GM13976 (cell line): ENCODE data around the gene MAGEF1.

Experiments used
- DNase-seq: peaks from one replicate; pipeline ENCODE4 v3.0.0; 2012; ENCODE audit warnings: low spot score
- CTCF ChIP-seq: IDR thresholded peaks from 2 replicates; pipeline ENCODE4 v1.5.1; 2012; ENCODE audit warnings: borderline replicate concordance, mild to moderate bottlenecking; ENCODE audit not compliant: insufficient read depth; ENCODE audit errors: extremely low read depth, missing control alignments, control extremely low read depth
- in situ Hi-C: fragments of 300-500 bp; cut with MboI; formaldehyde crosslinking; loops from one replicate; pipeline ENCODE4 v1.12.0; 2022; ENCODE audit warnings: low sequenced_read_pairs, mixed read lengths, inconsistent platforms; ENCODE audit not compliant: unreplicated experiment

Gene MAGEF1

GRCh38 chr3:184757022-184757651 is 45.3 kb upstream of the MAGEF1 start:
- no peak for TF ChIP-seq CTCF
- in situ Hi-C loops = no loop called here
- DNase-seq = no peak

DNA sequence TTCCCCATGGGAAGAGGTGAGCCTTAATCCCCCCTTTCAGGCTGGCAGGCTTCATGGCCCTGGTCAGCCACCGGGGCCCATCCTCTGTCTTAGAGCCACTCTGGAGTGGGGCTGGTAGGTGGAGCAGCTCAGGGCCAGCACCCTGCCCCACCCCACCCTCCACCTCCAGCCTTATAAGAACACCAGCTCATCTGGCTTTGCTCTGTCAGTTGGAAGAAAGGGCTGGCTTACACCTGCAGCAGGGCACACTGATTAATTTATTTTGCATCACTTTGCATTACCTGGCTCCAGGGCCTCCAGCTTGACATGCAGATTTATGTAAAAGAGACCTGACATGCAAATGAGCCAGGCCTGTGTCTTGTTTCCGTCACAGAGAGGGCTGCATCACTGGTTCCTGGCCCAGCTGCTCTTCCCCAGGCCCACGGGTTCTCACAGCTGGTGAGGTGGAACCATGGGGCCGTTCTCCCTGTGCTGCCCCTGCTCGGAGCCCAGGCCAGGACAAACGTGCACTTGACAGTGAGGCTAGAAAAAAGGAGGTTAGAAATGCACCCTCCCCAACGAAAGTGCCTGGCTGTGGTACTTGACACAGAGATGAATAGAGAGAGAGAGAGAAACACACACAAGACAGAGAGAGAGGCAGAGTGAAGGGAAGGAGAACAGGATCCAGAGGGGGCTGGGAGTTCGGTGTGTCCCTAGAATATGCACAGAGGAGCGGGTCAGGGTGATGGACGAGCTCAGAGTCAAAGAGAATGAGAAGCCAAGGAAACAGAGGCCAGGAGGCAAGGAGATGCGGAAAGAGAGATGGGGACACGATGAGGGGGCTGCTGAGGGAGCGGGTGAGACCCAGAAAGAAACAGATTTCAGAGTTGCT is 44.5 kb upstream of the MAGEF1 start:
- DNase-seq = no peak
- in situ Hi-C loops = no loop called here
- no peak for TF ChIP-seq CTCF

- no peak for TF ChIP-seq CTCF
- in situ Hi-C loops = no loop called here
- DNase-seq = no peak
Observed at GRCh38 chr3:184755315-184755731, 43.5 kb upstream of the MAGEF1 start.

DNA sequence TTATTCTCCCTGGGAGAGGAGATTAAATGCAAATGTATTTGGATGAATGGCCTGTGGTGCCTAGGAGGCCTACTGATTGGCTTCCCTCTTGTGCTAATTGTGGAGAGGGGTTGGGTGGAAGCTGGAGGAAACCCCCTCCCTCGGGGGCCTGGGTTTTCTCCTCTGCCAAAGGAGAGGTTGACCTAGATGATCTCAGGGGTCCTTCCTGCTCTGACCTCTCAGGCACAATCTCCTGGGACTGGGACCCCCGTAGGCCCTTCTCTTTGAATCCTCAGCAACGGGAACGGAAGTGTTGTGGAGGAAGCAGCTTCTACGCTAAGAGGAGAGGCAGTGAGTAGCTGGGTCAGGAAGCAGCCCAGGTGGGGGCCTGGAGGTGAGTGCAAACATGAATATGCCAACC is 40.5 kb upstream of the MAGEF1 start:
- in situ Hi-C loops = no loop called here
- DNase-seq = no peak
- TF ChIP-seq CTCF = no peak

GRCh38 chr3:184751204-184752040 is 39.6 kb upstream of the MAGEF1 start:
- no peak for DNase-seq

More at GRCh38 chr3:184751204-184752040, 39.6 kb upstream of the MAGEF1 start:
- in situ Hi-C loops = no loop called here
- TF ChIP-seq CTCF = no peak
